Endothelial cell of umbilical vein (primary cell): ENCODE data around the gene COL16A1.

ENCODE experiments used
- CTCF ChIP-seq, 2 donors: IDR thresholded peaks; 1 replicate in 1 of 2; 2 replicates in 1 of 2; pipeline ENCODE4 v1.5.1; 2011; ENCODE audit warnings: low read length in 2 of 2, mild to moderate bottlenecking in 2 of 2, moderate library complexity in 2 of 2, control low read depth in 1 of 2, inconsistent platforms in 1 of 2, low read depth in 1 of 2; ENCODE audit not compliant: insufficient read depth in 1 of 2; ENCODE audit errors: extremely low read depth in 1 of 2
- EZH2 ChIP-seq: IDR thresholded peaks from 2 replicates; pipeline ENCODE4 v1.6.1; 2012; ENCODE audit warnings: borderline replicate concordance, low read depth, mild to moderate bottlenecking, moderate library complexity, low read length, inconsistent platforms; ENCODE audit not compliant: severe bottlenecking
- JUN ChIP-seq: IDR thresholded peaks from 2 replicates; pipeline ENCODE4 v1.6.1; 2011; ENCODE audit warnings: borderline replicate concordance, low read depth; ENCODE audit not compliant: insufficient read length, insufficient read depth
- POLR2A ChIP-seq: IDR thresholded peaks from 2 replicates; pipeline ENCODE4 v1.6.1; 2012; ENCODE audit warnings: low read depth, mild to moderate bottlenecking, control low read depth, low read length

GRCh38 chr1:31657020-31657804 is 46.6 kb downstream of the COL16A1 start:
- TF ChIP-seq JUN (no peak), CTCF (IDR thresholded peaks at IDR 0.05; ENCODE audit: extremely low read depth in 1 of 2, insufficient read depth in 1 of 2, low read depth in 1 of 2, low read length in 2 of 2) (no peak), EZH2 (no peak), POLR2A (no peak)
